Keratinocyte (primary cell): ENCODE measurements around the gene SFXN4. TPM values are rescaled to one million over a fixed set of nuclear protein-coding genes. Genes with fewer than 3 reads are reported as not detected.

Experiments used
- DNase-seq: peaks from one replicate; pipeline ENCODE4 v3.0.0-alpha.2; 2011; ENCODE audit warnings: low read depth, missing footprints, low spot score
- FAIRE-seq: peaks from 2 replicates; lab custom pipeline; 2011; peaks lifted over from hg19 to GRCh38; lab: Jason Lieb, UNC
- H2AFZ ChIP-seq: 2 replicates; pipeline ENCODE4 v1.6.0; 2012; ENCODE audit warnings: low read length, control low read depth, inconsistent platforms; ENCODE audit not compliant: control insufficient read depth
- H3K27ac ChIP-seq: 2 replicates; pipeline ENCODE4 v1.5.1; 2011; ENCODE audit warnings: low read length; ENCODE audit not compliant: control insufficient read depth, insufficient read depth
- H3K27me3 ChIP-seq: 3 replicates; pipeline ENCODE4 v1.6.0; 2011; ENCODE audit warnings: low read length; ENCODE audit not compliant: control insufficient read depth, insufficient read depth; ENCODE audit errors: extremely low read depth
- H3K36me3 ChIP-seq, 2 experiments: 2 replicates in 1 of 2; 3 replicates in 1 of 2; pipeline ENCODE4 v1.5.1; 2011; ENCODE audit warnings: low read length in 2 of 2, mild to moderate bottlenecking in 1 of 2; ENCODE audit not compliant: control insufficient read depth in 2 of 2, insufficient read depth in 2 of 2; ENCODE audit errors: extremely low read depth in 1 of 2
- H3K4me1 ChIP-seq: 3 replicates; pipeline ENCODE4 v1.5.1; 2011; ENCODE audit warnings: low read length; ENCODE audit not compliant: control insufficient read depth, insufficient read depth; ENCODE audit errors: extremely low read depth
- H3K4me2 ChIP-seq: 3 replicates; pipeline ENCODE4 v1.6.0; 2011; ENCODE audit warnings: low read depth, low read length; ENCODE audit not compliant: control insufficient read depth, insufficient read depth; ENCODE audit errors: extremely low read depth
- H3K4me3 ChIP-seq, 3 experiments: fragments of 200-600 bp in 1 of 3; sonication (generic) in 1 of 3; 2 replicates in 2 of 3; 3 replicates in 1 of 3; pipeline ENCODE4 v1.5.1; 2011 to 2016; ENCODE audit warnings: low read length in 3 of 3, mild to moderate bottlenecking in 3 of 3, control low read depth in 2 of 3, inconsistent platforms in 1 of 3, low read depth in 1 of 3, mixed read lengths in 1 of 3, mixed run types in 1 of 3, moderate library complexity in 1 of 3; ENCODE audit not compliant: control insufficient read depth in 2 of 3, insufficient read depth in 2 of 3; ENCODE audit errors: extremely low read depth in 1 of 3
- H3K79me2 ChIP-seq: 2 replicates; pipeline ENCODE4 v1.6.0; 2012; ENCODE audit warnings: low read length; ENCODE audit not compliant: control insufficient read depth, insufficient read depth
- H3K9ac ChIP-seq: 3 replicates; pipeline ENCODE4 v1.6.0; 2011; ENCODE audit warnings: low read length; ENCODE audit not compliant: control insufficient read depth, insufficient read depth; ENCODE audit errors: extremely low read depth
- H3K9me1 ChIP-seq: 3 replicates; pipeline ENCODE4 v1.6.0; 2011; ENCODE audit warnings: low read length; ENCODE audit not compliant: control insufficient read depth, insufficient read depth; ENCODE audit errors: extremely low read depth
- H3K9me3 ChIP-seq: 2 replicates; pipeline ENCODE4 v1.5.1; 2012; ENCODE audit warnings: low read depth, low read length; ENCODE audit not compliant: control insufficient read depth
- H4K20me1 ChIP-seq: 3 replicates; pipeline ENCODE4 v1.6.0; 2011; ENCODE audit warnings: low read length; ENCODE audit not compliant: control insufficient read depth, insufficient read depth; ENCODE audit errors: extremely low read depth
- CTCF ChIP-seq, 3 experiments: IDR thresholded peaks in 1 of 3; conservative IDR thresholded peaks in 1 of 3; optimal IDR thresholded peaks in 1 of 3; 2 replicates in 2 of 3; 3 replicates in 1 of 3; pipeline versions ENCODE3 to v1.5.1; 2011; ENCODE audit warnings: low read length in 3 of 3, mild to moderate bottlenecking in 3 of 3, moderate library complexity in 2 of 3, control low read depth in 1 of 3, inconsistent platforms in 1 of 3; ENCODE audit not compliant: insufficient read depth in 2 of 3; ENCODE audit errors: extremely low read depth in 1 of 3
- EZH2 ChIP-seq: IDR thresholded peaks from one replicate; pipeline ENCODE4 v1.6.1; 2012; ENCODE audit warnings: inconsistent platforms, mild to moderate bottlenecking, low read length, moderate library complexity
- dilution Hi-C: fragments of 300-500 bp; cut with MboI; formaldehyde crosslinking; loops from one replicate; pipeline ENCODE4 v1.7.0; 2020; ENCODE audit warnings: low sequenced_read_pairs; ENCODE audit not compliant: extremely low pct_ligation_motif_present
- polyA plus RNA-seq, 5 experiments: library from polyadenylated mRNA; depleted of rRNA in 3 of 5; stranded (reverse) in 3 of 5; stranded (forward) in 1 of 5; unstranded in 1 of 5; fragments of >200 nt; gene quantifications; 1 replicate in 1 of 5; 2 replicates in 3 of 5; 3 replicates in 1 of 5; pipeline versions ENCODE4 v1.2.1 to v1.2.3, GENCODE V29; 2011 to 2012; ENCODE audit warnings: missing spikeins in 2 of 5, low read depth in 1 of 5, low replicate concordance in 1 of 5

Gene SFXN4
- polyA plus RNA-seq, 1 donor (not counting 4 experiments of a cell fraction or from before 2014, with no cell fraction given) = 27.6 TPM

- no peaks in the 10 kb centered on the region for H3K9me3 ChIP-seq
- dilution Hi-C loops = no loop called here
- DNase-seq = no peak
- no peak overlapping the region for H2AFZ ChIP-seq
- H3K4me2 ChIP-seq = no peak overlapping the region
- FAIRE-seq = no peak
- H3K9me1 ChIP-seq = no peaks in the 10 kb centered on the region
- H4K20me1 ChIP-seq = no peaks in the 10 kb centered on the region
- H3K79me2 ChIP-seq = no peaks in the 10 kb centered on the region
- peaks cover 12 to 23% of the 10 kb centered on the region in 2 experiments for H3K36me3 ChIP-seq
- no peak overlapping the region for H3K27ac ChIP-seq
- H3K27me3 ChIP-seq = no peaks in the 10 kb centered on the region
- H3K4me3 ChIP-seq = no peak overlapping the region
- H3K9ac ChIP-seq = no peak overlapping the region
- TF ChIP-seq CTCF (optimal IDR thresholded peaks at IDR 0.05 in 1 of 3, IDR thresholded peaks at IDR 0.05 in 1 of 3, conservative IDR thresholded peaks at IDR 0.05 in 1 of 3; ENCODE audit: extremely low read depth in 1 of 3, insufficient read depth in 2 of 3, low read length in 3 of 3) = no peak
- no peak for TF ChIP-seq EZH2
- H3K4me1 ChIP-seq = no peaks in the 10 kb centered on the region
These were observed 31.6 kb downstream of the SFXN4 start for GRCh38 chr10:119133949-119134348.

GRCh38 chr10:119132521-119133345 is 32.8 kb downstream of the SFXN4 start:
- DNase-seq (no peak), FAIRE-seq (no peak)
- H3K4me1 ChIP-seq = no peaks in the 10 kb centered on the region
- H3K9me3 ChIP-seq = no peaks in the 10 kb centered on the region
- H2AFZ ChIP-seq = no peak overlapping the region
- H3K27me3 ChIP-seq = no peaks in the 10 kb centered on the region
- no peak overlapping the region for H3K27ac ChIP-seq
- no peaks in the 10 kb centered on the region for H4K20me1 ChIP-seq
- dilution Hi-C loops = no loop called here
- H3K36me3 ChIP-seq = peaks cover 12 to 25% of the 10 kb centered on the region in 2 experiments
- no peak overlapping the region for H3K4me3 ChIP-seq
- no peak overlapping the region for H3K9ac ChIP-seq
- TF ChIP-seq EZH2 (no peak), CTCF (optimal IDR thresholded peaks at IDR 0.05 in 1 of 3, IDR thresholded peaks at IDR 0.05 in 1 of 3, conservative IDR thresholded peaks at IDR 0.05 in 1 of 3; ENCODE audit: extremely low read depth in 1 of 3, insufficient read depth in 2 of 3, low read length in 3 of 3) (no peak)
- no peak overlapping the region for H3K4me2 ChIP-seq
- no peaks in the 10 kb centered on the region for H3K79me2 ChIP-seq
- H3K9me1 ChIP-seq = no peaks in the 10 kb centered on the region
